Measurements from ENCODE around the gene GBX1. TPM values are rescaled to one million over a fixed set of nuclear protein-coding genes. Genes with fewer than 3 reads are reported as not detected.

GBX1 gene
- total RNA-seq, 4 donors from 2014 or later, result not detected

DNA sequence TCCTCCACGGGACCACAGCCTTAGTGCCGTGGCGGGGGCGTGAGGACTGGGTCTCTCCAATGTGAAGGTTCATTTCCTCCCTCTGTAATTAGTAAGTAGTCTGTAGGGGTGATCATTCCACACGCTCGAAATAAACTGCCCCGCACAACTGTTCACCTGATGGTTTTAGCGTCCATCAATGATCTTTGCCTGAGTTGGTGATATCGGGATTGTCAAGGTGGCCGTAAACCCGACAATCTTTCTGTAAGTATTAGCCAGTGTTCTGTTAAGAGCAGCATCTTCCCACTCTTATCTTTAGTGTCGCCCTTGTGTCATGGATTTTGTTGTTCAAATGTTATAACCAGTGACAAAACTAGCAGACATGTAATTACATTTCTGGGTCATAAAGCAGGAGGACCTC lies 63.5 kb downstream of the GBX1 start:
- intact Hi-C loops (cut with DNase I), result no loop called here
- Histone ChIP-seq H3K9me3 (no peaks in the 10 kb centered on the region), H3K4me3 (no peak overlapping the region), H3K4me1 (peaks cover 26 to 43% (median 31%) of the 10 kb centered on the region in 4 donors), H3K27ac (replicated peaks in 1 of 4) (no peak overlapping the region), H3K27me3 (no peaks in the 10 kb centered on the region), H3K36me3 (peaks cover 0 to 6% (median 5%) of the 10 kb centered on the region in 4 donors)
- no peak for DNase-seq (ENCODE audit: extremely low spot score)
- 87% methylated on average over 11 of the region's 12 CpGs for WGBS
- TF ChIP-seq, protein P1, sequence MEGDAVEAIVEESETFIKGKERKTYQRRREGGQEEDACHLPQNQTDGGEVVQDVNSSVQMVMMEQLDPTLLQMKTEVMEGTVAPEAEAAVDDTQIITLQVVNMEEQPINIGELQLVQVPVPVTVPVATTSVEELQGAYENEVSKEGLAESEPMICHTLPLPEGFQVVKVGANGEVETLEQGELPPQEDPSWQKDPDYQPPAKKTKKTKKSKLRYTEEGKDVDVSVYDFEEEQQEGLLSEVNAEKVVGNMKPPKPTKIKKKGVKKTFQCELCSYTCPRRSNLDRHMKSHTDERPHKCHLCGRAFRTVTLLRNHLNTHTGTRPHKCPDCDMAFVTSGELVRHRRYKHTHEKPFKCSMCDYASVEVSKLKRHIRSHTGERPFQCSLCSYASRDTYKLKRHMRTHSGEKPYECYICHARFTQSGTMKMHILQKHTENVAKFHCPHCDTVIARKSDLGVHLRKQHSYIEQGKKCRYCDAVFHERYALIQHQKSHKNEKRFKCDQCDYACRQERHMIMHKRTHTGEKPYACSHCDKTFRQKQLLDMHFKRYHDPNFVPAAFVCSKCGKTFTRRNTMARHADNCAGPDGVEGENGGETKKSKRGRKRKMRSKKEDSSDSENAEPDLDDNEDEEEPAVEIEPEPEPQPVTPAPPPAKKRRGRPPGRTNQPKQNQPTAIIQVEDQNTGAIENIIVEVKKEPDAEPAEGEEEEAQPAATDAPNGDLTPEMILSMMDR (IDR thresholded peaks at IDR 0.05), result no peak
- TF ChIP-seq POLR2A (IDR thresholded peaks at IDR 0.05; ENCODE audit: low read depth), result no peak
- no peak for TF ChIP-seq EP300 (IDR thresholded peaks at IDR 0.05)
- TF ChIP-seq POLR2AphosphoS5 (IDR thresholded peaks at IDR 0.05), result no peak

DNA sequence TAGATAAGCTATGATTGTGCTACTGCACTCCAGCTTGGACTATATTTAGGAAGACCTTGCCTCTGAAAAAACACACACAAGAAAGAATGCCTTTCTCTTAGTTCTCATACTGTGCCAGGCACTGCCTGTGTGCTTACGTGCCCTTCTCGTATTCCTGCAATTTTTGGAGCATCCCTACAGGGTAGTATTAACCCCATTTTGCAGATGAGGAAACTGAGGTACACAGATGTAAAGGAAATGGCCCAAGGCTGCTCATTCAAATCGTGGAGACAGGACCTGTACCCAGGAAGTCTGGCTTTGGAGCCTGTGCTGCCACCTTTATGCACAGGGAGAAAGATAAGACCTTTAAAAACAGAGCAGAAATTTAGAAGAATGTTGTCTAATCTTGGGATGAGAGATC lies 64.5 kb downstream of the GBX1 start:
- intact Hi-C loops (cut with DNase I), result no loop called here
- peaks cover 26 to 40% (median 30%) of the 10 kb centered on the region in 4 donors for H3K4me1 ChIP-seq
- no peak overlapping the region for H3K4me3 ChIP-seq
- WGBS, result 83% methylated on average over 3 of the region's 3 CpGs
- DNase-seq (ENCODE audit: extremely low spot score), result no peak
- no peak for TF ChIP-seq POLR2AphosphoS5 (IDR thresholded peaks at IDR 0.05)
- TF ChIP-seq, protein P1 (IDR thresholded peaks at IDR 0.05), result no peak
- TF ChIP-seq EP300 (IDR thresholded peaks at IDR 0.05), result no peak
- H3K27me3 ChIP-seq, result no peaks in the 10 kb centered on the region
- H3K36me3 ChIP-seq, result peaks cover 0 to 6% (median 5%) of the 10 kb centered on the region in 4 donors
- no peaks in the 10 kb centered on the region for H3K9me3 ChIP-seq
- H3K27ac ChIP-seq (replicated peaks in 1 of 4), result no peak overlapping the region

DNA sequence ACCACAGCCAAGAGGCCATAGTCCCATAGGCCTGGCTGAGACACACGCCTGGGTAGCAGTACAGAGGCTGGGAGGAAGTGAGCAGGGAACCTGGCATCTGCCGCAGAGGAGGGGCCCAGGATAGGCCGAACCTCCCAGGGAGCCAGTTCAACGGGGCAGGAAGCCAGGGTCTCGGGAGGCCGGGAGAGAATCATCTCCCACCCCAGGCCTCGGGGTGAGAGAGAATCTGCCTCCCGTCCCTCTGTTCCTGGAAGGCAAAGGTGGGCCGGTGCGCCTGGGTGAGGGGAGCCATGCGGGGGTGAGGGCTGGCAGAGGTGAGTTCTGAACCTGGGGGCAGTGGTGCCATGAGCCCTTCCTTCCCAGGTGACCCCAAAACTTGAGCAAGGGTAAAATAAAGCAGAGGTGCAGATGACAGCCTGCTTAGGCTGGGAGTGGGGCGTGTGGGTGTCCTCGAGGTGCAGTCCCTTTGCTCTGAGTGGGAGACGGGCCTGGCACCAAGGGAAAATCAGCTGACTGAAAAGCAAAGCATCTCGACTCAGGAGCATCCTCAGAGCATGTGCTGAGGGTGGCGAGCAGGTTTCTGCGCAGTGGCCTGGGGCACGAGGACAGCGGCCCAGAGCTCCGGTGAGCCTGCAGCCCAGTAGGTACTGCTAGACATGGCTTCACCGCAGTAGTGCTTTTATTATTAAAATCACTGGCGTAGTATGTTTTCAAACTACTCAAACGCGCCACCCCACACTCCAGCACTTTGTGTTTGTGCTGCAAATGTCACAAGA lies 65.7 kb downstream of the GBX1 start:
- no peak for DNase-seq (ENCODE audit: extremely low spot score)

DNA sequence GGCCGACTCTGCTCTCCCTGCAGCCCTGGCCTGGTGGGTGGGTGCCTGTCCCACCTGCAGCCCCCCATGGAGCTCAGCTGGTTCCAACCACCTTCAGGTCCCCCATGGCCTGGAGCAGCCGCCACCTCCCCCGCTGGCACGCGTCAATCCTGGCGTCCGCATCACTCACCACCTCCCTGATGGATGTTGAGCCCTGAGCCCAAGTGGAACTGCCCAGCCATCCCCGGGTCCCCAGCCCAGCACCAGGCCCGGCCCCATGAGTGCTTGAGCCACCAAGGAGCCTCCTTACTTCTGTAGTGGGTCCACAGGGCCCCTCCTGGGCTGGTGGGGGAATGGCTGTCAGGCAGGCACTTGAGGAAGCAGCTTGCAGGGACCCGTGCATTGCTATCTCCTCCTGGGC lies 66.6 kb downstream of the GBX1 start:
- DNase-seq (ENCODE audit: extremely low spot score), result no peak
- WGBS, result 92% methylated on average over 2 of the region's 10 CpGs
- peaks cover 0 to 13% (median 8%) of the 10 kb centered on the region in 4 donors for H3K36me3 ChIP-seq
- TF ChIP-seq, protein P1 (IDR thresholded peaks at IDR 0.05), result no peak
- no peak for TF ChIP-seq POLR2AphosphoS5 (IDR thresholded peaks at IDR 0.05)
- no peaks in the 10 kb centered on the region for H3K9me3 ChIP-seq
- no peak overlapping the region for H3K27ac ChIP-seq (replicated peaks in 1 of 4)
- H3K27me3 ChIP-seq, result no peaks in the 10 kb centered on the region
- intact Hi-C loops (cut with DNase I), result no loop called here
- no peak overlapping the region for H3K4me3 ChIP-seq
- H3K4me1 ChIP-seq, result peaks cover 26 to 53% (median 34%) of the 10 kb centered on the region in 4 donors

More for the DNA sequence above, 65.7 kb downstream of the GBX1 start:
- TF ChIP-seq POLR2A (IDR thresholded peaks at IDR 0.05; ENCODE audit: low read depth), result no peak
- TF ChIP-seq POLR2AphosphoS5 (IDR thresholded peaks at IDR 0.05), result no peak
- TF ChIP-seq EP300 (IDR thresholded peaks at IDR 0.05), result no peak
- TF ChIP-seq, protein P1 (IDR thresholded peaks at IDR 0.05), result no peak
- H3K4me1 ChIP-seq, result peaks cover 26 to 47% (median 32%) of the 10 kb centered on the region in 4 donors
- H3K9me3 ChIP-seq, result no peaks in the 10 kb centered on the region
- H3K27me3 ChIP-seq, result no peaks in the 10 kb centered on the region
- H3K4me3 ChIP-seq, result no peak overlapping the region
- intact Hi-C loops (cut with DNase I), result no loop called here
- H3K36me3 ChIP-seq, result peaks cover 0 to 6% (median 5%) of the 10 kb centered on the region in 4 donors
- WGBS, result 76% methylated on average over 21 of the region's 24 CpGs
- peak overlapping the region in 1 of 4 donors; percentile 12 for H3K27ac ChIP-seq (replicated peaks in 1 of 4)

All from esophagus muscularis mucosa (tissue), 4 donors.